ENCODE measurements around the gene IRAK2. TPM values are rescaled to one million over a fixed set of nuclear protein-coding genes. Genes with fewer than 3 reads are reported as not detected.

IRAK2 gene
- total RNA-seq, 1 experiment from 2014 or later, result 0.61 TPM

DNA sequence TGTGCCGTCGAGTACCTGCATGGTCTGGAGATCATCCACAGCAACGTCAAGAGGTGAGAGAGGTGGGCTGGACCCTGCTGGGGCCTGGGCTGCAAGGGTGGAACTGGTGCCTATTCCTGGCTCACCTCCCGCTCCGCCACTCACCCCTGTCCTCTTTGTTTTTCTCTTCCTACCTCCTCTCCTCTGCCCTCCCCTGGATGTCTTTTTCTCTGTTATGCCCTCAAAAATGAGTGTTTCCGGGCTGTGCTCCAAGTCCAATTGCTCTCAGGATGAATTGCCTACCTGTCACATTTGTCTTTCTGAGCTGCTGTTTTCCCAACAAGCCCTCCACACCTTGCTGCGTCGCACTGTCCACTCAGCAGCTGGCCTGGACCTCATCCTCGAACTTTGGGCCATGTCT is 55.0 kb downstream of the IRAK2 start:
- Mint-ChIP-seq H3K27ac (peak overlapping the region in 2 of 3 experiments; percentile 43 to 89; a peak in 2 of 7 replicates), H3K9me3 (peaks cover 7 to 9% of the 10 kb centered on the region in 2 experiments), H3K27me3 (ENCODE audit: low read depth) (no peaks in the 10 kb centered on the region), H3K4me3 (no peak overlapping the region), H3K36me3 (ENCODE audit: insufficient read depth in 1 of 3, low read depth in 3 of 3) (peaks cover 6 to 12% (median 7%) of the 10 kb centered on the region in 3 experiments), H3K4me1 (peaks cover 9 to 10% of the 10 kb centered on the region in 2 experiments)
- Histone ChIP-seq H2BK5ac (ENCODE audit: insufficient read length, low read length) (no peak overlapping the region), H4K8ac (replicated peaks; ENCODE audit: insufficient read length, low read depth, low read length) (no peak overlapping the region), H3K14ac (ENCODE audit: insufficient read depth, low read length) (no peak overlapping the region), H2BK20ac (ENCODE audit: low read depth, low read length, poor library complexity, severe bottlenecking) (no peak overlapping the region), H4K5ac (ENCODE audit: insufficient read length, low read depth, low read length) (no peak overlapping the region), H3K4me1 (ENCODE audit: insufficient read depth, low read length) (no peaks in the 10 kb centered on the region), H4K91ac (ENCODE audit: insufficient read length, low read depth, low read length) (no peak overlapping the region), H3K9me3 (ENCODE audit: control insufficient read depth, low read depth, low read length) (peaks cover 4% of the 10 kb centered on the region), H4K20me1 (ENCODE audit: control insufficient read depth, insufficient read depth, insufficient read length) (no peaks in the 10 kb centered on the region), H2BK120ac (ENCODE audit: low read depth, low read length, poor library complexity, severe bottlenecking) (no peak overlapping the region), H3K4me2 (ENCODE audit: insufficient read depth, insufficient read length, low read length) (no peak overlapping the region), H3K27ac (ENCODE audit: insufficient read length, low read depth, low read length) (no peak overlapping the region), H3K79me2 (ENCODE audit: insufficient read depth, low read length) (no peaks in the 10 kb centered on the region), H2AFZ (ENCODE audit: low read length) (no peak overlapping the region), H3K56ac (ENCODE audit: insufficient read length, low read depth, low read length) (no peak overlapping the region), H3K4ac (ENCODE audit: low read depth, low read length) (no peak overlapping the region), H3K23me2 (ENCODE audit: insufficient read length, low read depth, low read length, poor library complexity, severe bottlenecking) (no peaks in the 10 kb centered on the region), H3K27me3 (ENCODE audit: insufficient read depth, low read length) (no peaks in the 10 kb centered on the region), H3K79me1 (ENCODE audit: insufficient read depth, low read depth, low read length, poor library complexity, severe bottlenecking) (no peaks in the 10 kb centered on the region), H3T11ph (ENCODE audit: low read length) (no peak overlapping the region), H2BK12ac (ENCODE audit: insufficient read length, low read depth, low read length) (no peak overlapping the region), H3K9ac (ENCODE audit: extremely low read depth, insufficient read length, low read length) (no peak overlapping the region), H3K23ac (ENCODE audit: insufficient read length, low read depth, low read length) (no peak overlapping the region), H2BK15ac (ENCODE audit: low read depth, low read length) (no peak overlapping the region), H2AK5ac (ENCODE audit: insufficient read length, low read length) (no peak overlapping the region), H3K18ac (ENCODE audit: insufficient read length, low read depth, low read length) (peak overlapping the region; percentile 34)
- WGBS (ENCODE audit: extremely low coverage, insufficient read length, low lambda C conversion rate), result no CpG with 5 or more reads among the region's 9 CpGs
- TF ChIP-seq, protein P1, sequence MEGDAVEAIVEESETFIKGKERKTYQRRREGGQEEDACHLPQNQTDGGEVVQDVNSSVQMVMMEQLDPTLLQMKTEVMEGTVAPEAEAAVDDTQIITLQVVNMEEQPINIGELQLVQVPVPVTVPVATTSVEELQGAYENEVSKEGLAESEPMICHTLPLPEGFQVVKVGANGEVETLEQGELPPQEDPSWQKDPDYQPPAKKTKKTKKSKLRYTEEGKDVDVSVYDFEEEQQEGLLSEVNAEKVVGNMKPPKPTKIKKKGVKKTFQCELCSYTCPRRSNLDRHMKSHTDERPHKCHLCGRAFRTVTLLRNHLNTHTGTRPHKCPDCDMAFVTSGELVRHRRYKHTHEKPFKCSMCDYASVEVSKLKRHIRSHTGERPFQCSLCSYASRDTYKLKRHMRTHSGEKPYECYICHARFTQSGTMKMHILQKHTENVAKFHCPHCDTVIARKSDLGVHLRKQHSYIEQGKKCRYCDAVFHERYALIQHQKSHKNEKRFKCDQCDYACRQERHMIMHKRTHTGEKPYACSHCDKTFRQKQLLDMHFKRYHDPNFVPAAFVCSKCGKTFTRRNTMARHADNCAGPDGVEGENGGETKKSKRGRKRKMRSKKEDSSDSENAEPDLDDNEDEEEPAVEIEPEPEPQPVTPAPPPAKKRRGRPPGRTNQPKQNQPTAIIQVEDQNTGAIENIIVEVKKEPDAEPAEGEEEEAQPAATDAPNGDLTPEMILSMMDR (conservative IDR thresholded peaks at IDR 0.05), result no peak
- DNase-seq, result no peak

Data from H9 (cell line).